Endothelial cell of umbilical vein (primary cell): ENCODE data around the gene DENND5B. TPM values are rescaled to one million over a fixed set of nuclear protein-coding genes. Genes with fewer than 3 reads are reported as not detected.

Source experiments
- BruUV-seq: library from RNA; stranded (reverse); fragments of 400-500 nt; replicated peaks from 2 replicates; lab custom pipeline; 2021; lab: Mats Ljungman, UMichigan
- CTCF ChIA-PET: fragments of 300-600, 350-600 bp; sonication (Branson Sonifier 250); formaldehyde crosslinking; loops from one replicate; lab custom pipeline; 2021; ENCODE audit warnings: antibody characterized with exemption, inconsistent platforms; lab: Charles Lee
- POLR2A ChIA-PET: fragments of 300-600, 350-600 bp; sonication (Branson Sonifier 250); formaldehyde crosslinking; loops from one replicate; lab custom pipeline; 2021; ENCODE audit warnings: antibody characterized with exemption, inconsistent platforms; lab: Charles Lee
- DNase-seq: peaks from one replicate; pipeline ENCODE4 v3.0.0-alpha.2; 2011; ENCODE audit warnings: low read depth, low spot score
- FAIRE-seq: peaks from 2 replicates; lab custom pipeline; 2011; peaks lifted over from hg19 to GRCh38; lab: Jason Lieb, UNC
- H2AFZ ChIP-seq: 2 replicates; pipeline ENCODE4 v1.6.0; 2012; ENCODE audit warnings: low read depth, low read length, control low read depth, inconsistent platforms
- H3K27ac ChIP-seq: 2 replicates; pipeline ENCODE4 v1.5.1; 2011; ENCODE audit warnings: low read depth, mild to moderate bottlenecking, control low read depth, low read length, moderate library complexity; ENCODE audit not compliant: insufficient read depth
- H3K27me3 ChIP-seq, 2 experiments: 2 replicates each; pipeline versions ENCODE4 v1.6.0 to v1.6.1; 2011; ENCODE audit warnings: low read length in 2 of 2, mixed read lengths in 1 of 2; ENCODE audit not compliant: control insufficient read depth in 2 of 2, insufficient read depth in 2 of 2
- H3K36me3 ChIP-seq, 2 experiments: 2 replicates in 1 of 2; 3 replicates in 1 of 2; pipeline ENCODE4 v1.5.1; 2011; ENCODE audit warnings: low read length in 2 of 2, mild to moderate bottlenecking in 1 of 2, moderate library complexity in 1 of 2; ENCODE audit not compliant: control insufficient read depth in 2 of 2, insufficient read depth in 2 of 2; ENCODE audit errors: extremely low read depth in 1 of 2
- H3K4me1 ChIP-seq: 3 replicates; pipeline ENCODE4 v1.5.1; 2011; ENCODE audit warnings: mild to moderate bottlenecking, low read length; ENCODE audit not compliant: control insufficient read depth, insufficient read depth; ENCODE audit errors: extremely low read depth
- H3K4me2 ChIP-seq: 2 replicates; pipeline ENCODE4 v1.6.1; 2011; ENCODE audit warnings: low read length, control low read depth, mixed read lengths; ENCODE audit not compliant: insufficient read depth
- H3K4me3 ChIP-seq, 3 experiments: fragments of 200-600 bp in 1 of 3; sonication (generic), shearing (Covaris generic) in 1 of 3; replicated peaks in 1 of 3; 2 replicates each; pipeline ENCODE4 v1.5.1; 2011 to 2016; ENCODE audit warnings: control low read depth in 3 of 3, low read length in 3 of 3, mild to moderate bottlenecking in 2 of 3, inconsistent platforms in 1 of 3, low read depth in 1 of 3, moderate library complexity in 1 of 3; ENCODE audit not compliant: insufficient read depth in 1 of 3
- H3K79me2 ChIP-seq: 2 replicates; pipeline ENCODE4 v1.6.0; 2012; ENCODE audit warnings: low read length, inconsistent platforms; ENCODE audit not compliant: control insufficient read depth, insufficient read depth
- H3K9ac ChIP-seq: replicated peaks from 2 replicates; pipeline ENCODE3; 2011; ENCODE audit warnings: low read length, control low read depth; ENCODE audit not compliant: insufficient read depth; ENCODE audit errors: extremely low read depth
- H3K9me1 ChIP-seq: replicated peaks from 3 replicates; pipeline ENCODE4 v1.6.0; 2011; ENCODE audit warnings: mild to moderate bottlenecking, low read length; ENCODE audit not compliant: control insufficient read depth, insufficient read depth; ENCODE audit errors: extremely low read depth
- H3K9me3 ChIP-seq: replicated peaks from 2 replicates; pipeline ENCODE4 v1.5.1; 2012; ENCODE audit warnings: low read length, inconsistent platforms; ENCODE audit not compliant: control insufficient read depth, insufficient read depth
- H4K20me1 ChIP-seq: replicated peaks from 2 replicates; pipeline ENCODE3; 2011; ENCODE audit warnings: mild to moderate bottlenecking, low read length; ENCODE audit not compliant: control insufficient read depth, insufficient read depth; ENCODE audit errors: extremely low read depth
- CTCF ChIP-seq, 2 donors: IDR thresholded peaks; 1 replicate in 1 of 2; 2 replicates in 1 of 2; pipeline ENCODE4 v1.5.1; 2011; ENCODE audit warnings: low read length in 2 of 2, mild to moderate bottlenecking in 2 of 2, moderate library complexity in 2 of 2, control low read depth in 1 of 2, inconsistent platforms in 1 of 2, low read depth in 1 of 2; ENCODE audit not compliant: insufficient read depth in 1 of 2; ENCODE audit errors: extremely low read depth in 1 of 2
- EZH2 ChIP-seq: IDR thresholded peaks from 2 replicates; pipeline ENCODE4 v1.6.1; 2012; ENCODE audit warnings: borderline replicate concordance, low read depth, mild to moderate bottlenecking, moderate library complexity, low read length, inconsistent platforms; ENCODE audit not compliant: severe bottlenecking
- FOS ChIP-seq: IDR thresholded peaks from 2 replicates; pipeline ENCODE4 v1.6.1; 2011; ENCODE audit warnings: mild to moderate bottlenecking, low read length, moderate library complexity, borderline replicate concordance; ENCODE audit not compliant: insufficient read depth
- GATA2 ChIP-seq: IDR thresholded peaks from 2 replicates; pipeline ENCODE4 v1.7.0; 2011; ENCODE audit warnings: low read depth, mild to moderate bottlenecking, moderate library complexity, mixed read lengths, low read length; ENCODE audit not compliant: insufficient read length, insufficient read depth
- JUN ChIP-seq: IDR thresholded peaks from 2 replicates; pipeline ENCODE4 v1.6.1; 2011; ENCODE audit warnings: borderline replicate concordance, low read depth; ENCODE audit not compliant: insufficient read length, insufficient read depth
- MAX ChIP-seq: IDR thresholded peaks from 2 replicates; pipeline ENCODE4 v1.6.1; 2011; ENCODE audit not compliant: insufficient read depth, insufficient read length
- MYC ChIP-seq: IDR thresholded peaks from one replicate; pipeline ENCODE4 v1.6.1; 2011; ENCODE audit warnings: mild to moderate bottlenecking, low read depth, low read length
- POLR2A ChIP-seq: IDR thresholded peaks from 2 replicates; pipeline ENCODE4 v1.6.1; 2012; ENCODE audit warnings: low read depth, mild to moderate bottlenecking, control low read depth, low read length
- POLR2AphosphoS5 ChIP-seq: IDR thresholded peaks from 2 replicates; pipeline ENCODE4 v1.6.1; 2012; ENCODE audit warnings: low read depth, mild to moderate bottlenecking, control low read depth, low read length, moderate library complexity; ENCODE audit not compliant: insufficient read depth
- dilution Hi-C: fragments of 300-500 bp; cut with MboI; formaldehyde crosslinking; loops from one replicate; pipeline ENCODE4 v1.15.0; 2019; ENCODE audit warnings: low sequenced_read_pairs; ENCODE audit not compliant: extremely low pct_ligation_motif_present
- intact Hi-C: fragments of 100-400 bp; cut with micrococcal nuclease; formaldehyde crosslinking; loops from one replicate; pipeline ENCODE4 v1.10.0; 2022
- polyA plus RNA-seq, 4 experiments: library from polyadenylated mRNA; depleted of rRNA in 3 of 4; stranded (reverse) in 3 of 4; unstranded in 1 of 4; fragments of >200 nt; gene quantifications; 2 replicates each; pipeline versions ENCODE4 v1.2.1 to v1.2.3, GENCODE V29; 2011 to 2012; ENCODE audit warnings: missing spikeins in 1 of 4
- total RNA-seq: library from RNA; stranded (reverse); gene quantifications from 2 replicates; pipeline ENCODE4 v1.2.3, GENCODE V29; 2021

DENND5B gene
- total and polyA plus RNA-seq, 2 donors (not counting 3 experiments of a cell fraction or from before 2014, with no cell fraction given): 10.3 to 18.3 TPM

- no peak for FAIRE-seq
- POLR2A ChIA-PET: no interaction called here
- dilution Hi-C loops: no loop called here
Observed at GRCh38 chr12:31622038-31622437, 31.1 kb upstream of the DENND5B start.

More at GRCh38 chr12:31622038-31622437, 31.1 kb upstream of the DENND5B start:
- TF ChIP-seq POLR2AphosphoS5 (no peak), MAX (no peak), EZH2 (no peak), CTCF (IDR thresholded peaks at IDR 0.05; ENCODE audit: extremely low read depth in 1 of 2, insufficient read depth in 1 of 2, low read depth in 1 of 2, low read length in 2 of 2) (no peak), MYC (no peak), GATA2 (no peak), POLR2A (no peak), JUN (no peak), FOS (no peak)
- CTCF ChIA-PET: interaction anchor here (0.9 kb wide), 1 partner anchor 25 kb away, joined by 3 read pairs; no protein-coding TSS in a partner anchor
- Histone ChIP-seq H4K20me1 (no peaks in the 10 kb centered on the region), H3K4me2 (no peak overlapping the region), H3K9me3 (no peaks in the 10 kb centered on the region), H3K79me2 (no peaks in the 10 kb centered on the region), H3K4me1 (no peaks in the 10 kb centered on the region), H2AFZ (no peak overlapping the region), H3K4me3 (no peak overlapping the region), H3K9ac (no peak overlapping the region), H3K27me3 (no peaks in the 10 kb centered on the region), H3K9me1 (no peaks in the 10 kb centered on the region), H3K36me3 (no peaks in the 10 kb centered on the region), H3K27ac (no peak overlapping the region)
- BruUV-seq: no TSS peak
- DNase-seq: no peak
- intact Hi-C loops: no loop called here
